ENCODE results near the gene GOLGA5.

The GOLGA5 gene

GRCh38 chr14:92830902-92831301 is 36.8 kb downstream of the GOLGA5 start:
- Histone ChIP-seq H3K27me3 (replicated peaks; ENCODE audit: control insufficient read depth, insufficient read depth, low read length) (no peaks in the 10 kb centered on the region), H3K4me3 (replicated peaks; ENCODE audit: low read depth, low read length) (no peak overlapping the region), H3K36me3 (ENCODE audit: control insufficient read depth, insufficient read depth, low read length) (peaks cover 5% of the 10 kb centered on the region)
- TF ChIP-seq CTCF (IDR thresholded peaks at IDR 0.05; ENCODE audit: insufficient read depth, low read length, poor library complexity, severe bottlenecking): no peak
- DNase-seq (ENCODE audit: extremely low read depth, insufficient read length): no peak

- Histone ChIP-seq H3K4me3 (replicated peaks; ENCODE audit: low read depth, low read length) (no peak overlapping the region), H3K27me3 (replicated peaks; ENCODE audit: control insufficient read depth, insufficient read depth, low read length) (no peaks in the 10 kb centered on the region), H3K36me3 (ENCODE audit: control insufficient read depth, insufficient read depth, low read length) (peaks cover 5% of the 10 kb centered on the region)
- no peak for TF ChIP-seq CTCF (IDR thresholded peaks at IDR 0.05; ENCODE audit: insufficient read depth, low read length, poor library complexity, severe bottlenecking)
- DNase-seq (ENCODE audit: extremely low read depth, insufficient read length): no peak
These were observed 38.1 kb downstream of the GOLGA5 start for GRCh38 chr14:92832137-92832700.

GRCh38 chr14:92841930-92842329 is 47.8 kb downstream of the GOLGA5 start:
- no peak for TF ChIP-seq CTCF (IDR thresholded peaks at IDR 0.05; ENCODE audit: insufficient read depth, low read length, poor library complexity, severe bottlenecking)
- DNase-seq (ENCODE audit: extremely low read depth, insufficient read length): no peak
- Histone ChIP-seq H3K4me3 (replicated peaks; ENCODE audit: low read depth, low read length) (no peak overlapping the region), H3K36me3 (ENCODE audit: control insufficient read depth, insufficient read depth, low read length) (peaks cover 5% of the 10 kb centered on the region), H3K27me3 (replicated peaks; ENCODE audit: control insufficient read depth, insufficient read depth, low read length) (no peaks in the 10 kb centered on the region)

GRCh38 chr14:92844204-92844603 is 50.1 kb downstream of the GOLGA5 start:
- peak; percentile 13 for DNase-seq (ENCODE audit: extremely low read depth, insufficient read length)
- no peak overlapping the region for H3K4me3 ChIP-seq (replicated peaks; ENCODE audit: low read depth, low read length)
- TF ChIP-seq CTCF (IDR thresholded peaks at IDR 0.05; ENCODE audit: insufficient read depth, low read length, poor library complexity, severe bottlenecking): no peak
- H3K27me3 ChIP-seq (replicated peaks; ENCODE audit: control insufficient read depth, insufficient read depth, low read length): no peaks in the 10 kb centered on the region
- peaks cover 2% of the 10 kb centered on the region; the same call in 1 of the 2 replicates for H3K36me3 ChIP-seq (ENCODE audit: control insufficient read depth, insufficient read depth, low read length)

GRCh38 chr14:92846162-92846897 is 52.2 kb downstream of the GOLGA5 start:
- peak; percentile 59 for DNase-seq (ENCODE audit: extremely low read depth, insufficient read length)
- peaks cover 1% of the 10 kb centered on the region; the same call in 1 of the 2 replicates for H3K36me3 ChIP-seq (ENCODE audit: control insufficient read depth, insufficient read depth, low read length)
- no peak for TF ChIP-seq CTCF (IDR thresholded peaks at IDR 0.05; ENCODE audit: insufficient read depth, low read length, poor library complexity, severe bottlenecking)
- no peaks in the 10 kb centered on the region for H3K27me3 ChIP-seq (replicated peaks; ENCODE audit: control insufficient read depth, insufficient read depth, low read length)
- H3K4me3 ChIP-seq (replicated peaks; ENCODE audit: low read depth, low read length): no peak overlapping the region
